Fibroblast of lung (primary cell): ENCODE results near the gene ARHGEF38. TPM values are rescaled to one million over a fixed set of nuclear protein-coding genes. Genes with fewer than 3 reads are reported as not detected.

Experiments
- DNase-seq, 2 donors: peaks; one replicate each; pipeline versions ENCODE4 v3.0.0 to v3.0.0-alpha.2; 2010; ENCODE audit warnings: low read depth in 2 of 2
- H2AFZ ChIP-seq: 2 replicates; pipeline ENCODE4 v1.5.1; 2012; ENCODE audit warnings: low read length, control low read depth, inconsistent platforms
- H3K27ac ChIP-seq: 2 replicates; pipeline ENCODE4 v1.5.1; 2011; ENCODE audit warnings: low read length, control low read depth; ENCODE audit not compliant: insufficient read depth
- H3K27me3 ChIP-seq: 2 replicates; pipeline ENCODE4 v1.5.1; 2011; ENCODE audit warnings: mild to moderate bottlenecking, low read length; ENCODE audit not compliant: control insufficient read depth, insufficient read depth
- H3K36me3 ChIP-seq: 2 replicates; pipeline ENCODE4 v1.5.1; 2011; ENCODE audit warnings: low read length; ENCODE audit not compliant: control insufficient read depth, insufficient read depth
- H3K4me1 ChIP-seq: 2 replicates; pipeline ENCODE4 v1.5.1; 2011; ENCODE audit warnings: low read length; ENCODE audit not compliant: control insufficient read depth, insufficient read depth; ENCODE audit errors: extremely low read depth
- H3K4me2 ChIP-seq: 2 replicates; pipeline ENCODE4 v1.5.1; 2011; ENCODE audit warnings: low read length, control low read depth; ENCODE audit not compliant: insufficient read depth; ENCODE audit errors: extremely low read depth
- H3K4me3 ChIP-seq, 4 experiments: fragments of 200-600 bp in 1 of 4; sonication (generic) in 1 of 4; replicated peaks in 1 of 4; 2 replicates each; pipeline ENCODE4 v1.5.1; 2011 to 2016; ENCODE audit warnings: low read length in 4 of 4, low read depth in 3 of 4, mild to moderate bottlenecking in 3 of 4, control low read depth in 2 of 4, inconsistent platforms in 1 of 4, mixed read lengths in 1 of 4; ENCODE audit not compliant: insufficient read depth in 1 of 4; ENCODE audit errors: control extremely low read depth in 1 of 4
- H3K79me2 ChIP-seq: 2 replicates; pipeline ENCODE4 v1.5.1; 2012; ENCODE audit warnings: mild to moderate bottlenecking, low read length, inconsistent platforms; ENCODE audit not compliant: control insufficient read depth, insufficient read depth
- H3K9ac ChIP-seq: 2 replicates; pipeline ENCODE4 v1.5.1; 2011; ENCODE audit warnings: mild to moderate bottlenecking, low read length, control low read depth; ENCODE audit not compliant: insufficient read depth
- H3K9me3 ChIP-seq: 2 replicates; pipeline ENCODE4 v1.5.1; 2012; ENCODE audit warnings: low read depth, low read length; ENCODE audit not compliant: control insufficient read depth, insufficient read depth
- H4K20me1 ChIP-seq: 2 replicates; pipeline ENCODE4 v1.5.1; 2011; ENCODE audit warnings: low read length; ENCODE audit not compliant: control insufficient read depth, insufficient read depth; ENCODE audit errors: extremely low read depth
- CTCF ChIP-seq, 2 donors: IDR thresholded peaks in 1 of 2; conservative IDR thresholded peaks in 1 of 2; 1 replicate in 1 of 2; 2 replicates in 1 of 2; pipeline ENCODE4 v1.5.1; 2011 to 2012; ENCODE audit warnings: low read length in 2 of 2, control low read depth in 1 of 2, inconsistent platforms in 1 of 2, low read depth in 1 of 2, mild to moderate bottlenecking in 1 of 2
- EZH2 ChIP-seq: IDR thresholded peaks from 2 replicates; pipeline ENCODE4 v1.5.1; 2012; ENCODE audit warnings: low read length, control low read depth, mild to moderate bottlenecking; ENCODE audit errors: missing control alignments
- polyA plus RNA-seq, 2 donors: library from polyadenylated mRNA; depleted of rRNA in 1 of 2; stranded (reverse) in 1 of 2; unstranded in 1 of 2; fragments of >200 nt; gene quantifications; 2 replicates each; pipeline ENCODE4 v1.2.1, GENCODE V29; 2011 to 2012; ENCODE audit warnings: missing spikeins in 1 of 2
- total RNA-seq: library from RNA; depleted of rRNA; stranded (reverse); fragments of >200 nt; gene quantifications from 2 replicates; pipeline ENCODE4 v1.2.1, GENCODE V29; 2014

Gene ARHGEF38
- total and polyA plus RNA-seq, 2 donors (not counting 1 experiment from before 2014, with no cell fraction given): not detected

- Histone ChIP-seq H3K4me3 (no peak overlapping the region), H3K9ac (no peak overlapping the region), H3K79me2 (no peaks in the 10 kb centered on the region), H3K36me3 (no peaks in the 10 kb centered on the region), H4K20me1 (no peaks in the 10 kb centered on the region), H2AFZ (no peak overlapping the region), H3K27ac (no peak overlapping the region), H3K27me3 (no peaks in the 10 kb centered on the region), H3K4me1 (no peaks in the 10 kb centered on the region), H3K4me2 (no peak overlapping the region), H3K9me3 (no peaks in the 10 kb centered on the region)
- no peak for DNase-seq
- TF ChIP-seq CTCF (conservative IDR thresholded peaks at IDR 0.05 in 1 of 2, IDR thresholded peaks at IDR 0.05 in 1 of 2; ENCODE audit: low read depth in 1 of 2, low read length in 2 of 2) (no peak), EZH2 (no peak)
These were observed 118.3 kb downstream of the ARHGEF38 start for GRCh38 chr4:105670684-105671083.

GRCh38 chr4:105671301-105671700 lies 118.9 kb downstream of the ARHGEF38 start:
- Histone ChIP-seq H3K4me1 (no peaks in the 10 kb centered on the region), H3K27ac (no peak overlapping the region), H3K9ac (no peak overlapping the region), H3K79me2 (no peaks in the 10 kb centered on the region), H3K9me3 (no peaks in the 10 kb centered on the region), H3K4me3 (no peak overlapping the region), H3K36me3 (no peaks in the 10 kb centered on the region), H4K20me1 (no peaks in the 10 kb centered on the region), H3K27me3 (no peaks in the 10 kb centered on the region), H2AFZ (no peak overlapping the region), H3K4me2 (no peak overlapping the region)
- no peak for DNase-seq
- TF ChIP-seq CTCF (conservative IDR thresholded peaks at IDR 0.05 in 1 of 2, IDR thresholded peaks at IDR 0.05 in 1 of 2; ENCODE audit: low read depth in 1 of 2, low read length in 2 of 2) (no peak), EZH2 (no peak)

- Histone ChIP-seq H3K4me3 (no peak overlapping the region), H3K4me2 (no peak overlapping the region), H3K9ac (no peak overlapping the region), H3K4me1 (no peaks in the 10 kb centered on the region), H3K27ac (no peak overlapping the region), H3K36me3 (no peaks in the 10 kb centered on the region), H3K9me3 (no peaks in the 10 kb centered on the region), H4K20me1 (no peaks in the 10 kb centered on the region), H3K79me2 (no peaks in the 10 kb centered on the region), H2AFZ (no peak overlapping the region), H3K27me3 (no peaks in the 10 kb centered on the region)
- TF ChIP-seq EZH2 (no peak), CTCF (conservative IDR thresholded peaks at IDR 0.05 in 1 of 2, IDR thresholded peaks at IDR 0.05 in 1 of 2; ENCODE audit: low read depth in 1 of 2, low read length in 2 of 2) (no peak)
- DNase-seq: no peak
These were observed 121.6 kb downstream of the ARHGEF38 start for GRCh38 chr4:105674011-105674410.
